Pons (tissue), 1 donor: Measurements from ENCODE around the gene CYP2J2.
"Not testable (repeated sequence)": the region's sequence is repeated elsewhere in the genome, so short reads cannot be mapped to it uniquely, and the experiment has no call there.

Source experiments
- DNase-seq: peaks from one replicate; pipeline ENCODE4 v3.0.0-alpha.2; 2016; ENCODE audit warnings: low spot score

Gene CYP2J2

GRCh38 chr1:59926381-59927123 is at the start of gene CYP2J2:
CYP2J2 (minus strand) TSS chr1:59926773; CDS start chr1:59926746, 27 bp downstream.
- DNase-seq, result peak; percentile 69

- no peak for DNase-seq
These were observed 47.1 kb upstream of the CYP2J2 start for GRCh38 chr1:59973719-59974118.

- DNase-seq, result peak; percentile 21
These were observed 45.8 kb upstream of the CYP2J2 start for GRCh38 chr1:59972216-59972927.

DNA sequence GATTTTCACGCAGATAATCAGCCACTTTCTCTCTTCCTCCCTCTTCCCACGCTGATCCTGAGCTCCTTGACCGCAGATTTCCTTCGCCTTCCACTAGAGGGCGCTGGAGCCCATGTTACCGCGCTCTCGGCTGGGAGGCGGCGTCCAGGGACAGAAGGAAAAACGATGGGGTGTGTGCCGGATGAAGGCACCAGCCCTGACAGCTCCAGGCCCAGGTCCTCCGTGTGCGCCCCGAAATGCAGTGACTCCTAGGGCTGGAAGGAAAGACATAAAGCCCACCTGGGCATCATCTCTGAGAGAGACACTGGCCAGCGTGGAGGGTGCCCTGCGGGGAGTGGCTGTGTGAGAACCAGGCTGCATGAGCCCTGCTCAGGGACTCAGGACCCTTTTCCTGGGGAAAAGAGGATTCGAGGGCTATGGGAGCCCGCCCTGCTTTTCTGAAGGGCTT is 44.9 kb upstream of the CYP2J2 start:
- peak; percentile 66 for DNase-seq

GRCh38 chr1:59969542-59970175 is 43.1 kb upstream of the CYP2J2 start:
- not testable (repeated sequence) for DNase-seq

DNA sequence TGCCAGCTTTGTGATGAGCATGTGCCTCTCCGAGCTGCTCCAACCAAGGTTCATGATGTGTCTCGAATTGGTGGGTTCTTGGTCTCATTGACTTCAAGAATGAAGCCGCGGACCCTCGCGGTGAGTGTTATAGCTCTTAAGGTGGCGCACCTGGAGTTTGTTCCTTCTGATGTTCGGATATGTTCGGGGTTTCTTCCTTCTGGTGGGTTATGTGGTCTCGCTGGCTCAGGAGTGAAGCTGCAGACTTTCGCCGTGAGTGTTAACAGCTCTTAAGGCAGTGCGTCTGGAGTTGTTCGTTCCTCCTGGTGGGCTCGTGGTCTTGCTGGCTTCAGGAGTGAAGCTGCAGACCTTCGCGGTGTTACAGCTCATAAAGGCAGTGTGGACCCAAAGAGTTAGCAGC is 42.2 kb upstream of the CYP2J2 start:
- not testable (repeated sequence) for DNase-seq

GRCh38 chr1:59967780-59968179 is 41.2 kb upstream of the CYP2J2 start:
- DNase-seq, result no peak

- no peak for DNase-seq
These were observed 40.6 kb upstream of the CYP2J2 start for GRCh38 chr1:59967141-59967697.

DNA sequence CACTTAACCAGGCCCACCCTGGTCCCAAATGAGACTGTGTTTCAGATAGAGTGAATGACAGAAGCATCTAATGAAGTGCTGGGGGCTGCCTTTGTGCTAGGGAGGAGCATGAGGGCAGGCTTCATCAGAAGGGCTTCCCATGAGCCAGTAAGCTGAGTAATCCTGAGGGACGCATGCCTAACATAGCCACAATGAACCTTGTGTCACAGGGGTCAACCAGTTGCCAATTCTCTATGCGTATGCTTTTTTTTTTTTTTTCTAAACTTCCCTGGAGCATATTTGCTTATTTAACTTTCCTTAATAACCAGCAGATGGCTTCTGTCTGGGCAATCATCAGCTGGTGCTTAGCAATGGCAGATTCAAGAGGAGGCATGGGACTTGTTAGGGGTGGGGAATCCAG is 25.5 kb upstream of the CYP2J2 start:
- no peak for DNase-seq

DNA sequence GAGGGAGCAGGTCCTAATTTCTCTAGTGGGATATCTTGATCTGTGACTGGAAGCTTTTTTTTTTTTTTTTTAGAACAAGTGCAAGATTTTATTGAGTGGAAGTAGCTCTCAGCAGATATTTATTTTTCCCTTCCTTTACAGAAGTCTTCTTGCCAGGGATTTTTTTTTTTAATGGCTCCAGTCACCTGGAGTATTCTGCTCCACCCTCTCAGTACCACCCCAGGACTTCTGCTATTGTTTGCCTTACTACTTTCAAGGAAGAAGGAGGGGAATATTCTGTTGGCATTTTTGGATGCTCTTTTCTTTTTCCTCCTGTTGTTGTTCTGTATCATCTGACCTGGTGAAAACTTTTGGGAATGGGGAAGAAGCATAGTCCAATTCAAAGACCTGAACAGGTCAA is 23.1 kb upstream of the CYP2J2 start:
- no peak for DNase-seq

DNA sequence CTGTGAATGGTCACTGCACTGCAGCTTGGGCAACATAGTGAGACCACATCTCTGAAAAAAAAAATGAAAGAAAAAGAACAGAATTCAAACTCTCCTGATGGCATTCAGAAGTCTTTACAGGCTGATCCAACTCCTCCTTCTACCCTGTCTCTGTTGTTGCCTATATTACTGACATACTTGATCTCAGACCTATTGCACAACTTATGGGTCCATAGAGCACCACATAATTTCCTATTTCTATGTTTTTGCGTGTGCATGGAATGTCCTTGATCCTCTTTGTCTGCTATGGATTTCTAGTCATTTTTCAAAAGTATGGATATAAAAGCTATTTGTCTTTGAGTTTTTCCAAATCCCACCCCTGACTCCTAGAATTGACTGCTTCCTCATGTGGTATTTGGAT is 22.4 kb upstream of the CYP2J2 start:
- DNase-seq, result no peak

GRCh38 chr1:59947047-59947938 is 20.7 kb upstream of the CYP2J2 start:
- peak; percentile 87 for DNase-seq

GRCh38 chr1:59945790-59946189 is 19.2 kb upstream of the CYP2J2 start:
- no peak for DNase-seq

- no peak for DNase-seq
These were observed 12.8 kb upstream of the CYP2J2 start for GRCh38 chr1:59939393-59939792.

- no peak for DNase-seq
These were observed 11.2 kb upstream of the CYP2J2 start for GRCh38 chr1:59937636-59938210.

- DNase-seq, result no peak
These were observed 9.8 kb upstream of the CYP2J2 start for GRCh38 chr1:59936358-59936821.

GRCh38 chr1:59928996-59929395 is 2.4 kb upstream of the CYP2J2 start:
- DNase-seq, result no peak

DNA sequence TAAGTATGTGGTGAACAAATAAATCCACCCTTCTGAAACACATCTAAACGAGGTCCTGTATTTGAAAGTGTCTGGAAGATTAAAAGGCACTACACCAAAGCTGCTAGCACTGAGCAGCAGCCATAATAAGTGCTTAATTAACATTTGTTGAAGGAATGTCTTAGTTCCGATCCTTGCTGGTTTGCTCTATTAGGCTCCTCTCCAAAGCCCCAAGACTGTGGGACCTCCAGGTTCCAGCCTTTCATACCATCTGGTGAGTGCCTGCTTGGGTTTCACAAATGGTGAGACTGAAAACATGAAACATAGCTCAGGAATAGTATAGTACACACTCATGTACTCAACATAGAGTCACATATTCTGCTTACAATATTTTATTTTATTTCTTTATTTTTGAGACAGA is 640 bp upstream of the CYP2J2 start:
- DNase-seq, result no peak

DNA sequence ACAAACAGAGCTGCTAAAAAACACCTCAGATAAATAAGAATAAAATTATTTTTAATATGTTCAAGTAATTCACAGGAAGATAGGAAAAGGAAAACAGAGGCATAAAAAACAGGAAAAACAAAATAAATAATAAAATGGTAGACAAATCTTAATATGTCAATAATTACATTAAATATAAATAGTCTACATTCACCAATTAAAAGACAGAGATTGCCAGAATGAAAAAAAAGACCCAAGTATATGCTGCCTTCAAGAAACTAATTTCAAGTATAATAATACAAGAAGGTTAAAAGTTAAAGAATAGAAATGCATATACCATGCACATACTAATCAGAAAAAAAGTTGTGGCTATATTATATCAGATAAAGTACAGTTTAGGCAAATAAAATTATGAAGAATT is 1.9 kb downstream of the CYP2J2 start:
- DNase-seq, result no peak

DNA sequence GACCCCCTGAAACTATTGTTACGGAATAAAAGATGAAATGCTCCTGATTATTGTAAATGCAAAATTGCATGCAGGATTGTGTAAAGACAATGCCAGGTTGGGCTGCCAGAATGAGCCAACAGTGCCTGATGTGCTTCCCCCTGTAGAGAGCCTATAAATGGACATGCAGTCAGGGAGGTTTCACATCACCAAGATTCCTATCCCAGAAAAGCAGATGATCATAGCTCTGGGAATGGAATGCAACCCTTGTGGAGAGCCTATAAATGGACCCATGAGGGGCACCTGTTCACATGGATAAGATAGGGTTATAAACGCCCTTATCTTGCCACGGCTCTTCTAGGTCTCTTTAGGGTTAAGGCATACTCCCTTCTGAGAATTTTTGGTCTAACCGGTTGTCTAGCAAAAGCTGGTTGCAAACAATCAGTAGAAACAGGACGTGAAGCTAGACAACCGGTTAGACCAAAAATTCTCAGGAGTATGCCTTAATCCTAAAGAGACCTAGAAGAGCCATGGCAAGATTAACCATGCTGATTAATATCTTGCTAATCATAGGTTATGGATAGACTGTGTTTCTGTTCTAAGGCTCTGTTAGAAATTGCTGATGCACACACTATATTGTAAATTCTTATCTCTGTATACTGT is 5.2 kb downstream of the CYP2J2 start:
- DNase-seq, result not testable (repeated sequence)

DNA sequence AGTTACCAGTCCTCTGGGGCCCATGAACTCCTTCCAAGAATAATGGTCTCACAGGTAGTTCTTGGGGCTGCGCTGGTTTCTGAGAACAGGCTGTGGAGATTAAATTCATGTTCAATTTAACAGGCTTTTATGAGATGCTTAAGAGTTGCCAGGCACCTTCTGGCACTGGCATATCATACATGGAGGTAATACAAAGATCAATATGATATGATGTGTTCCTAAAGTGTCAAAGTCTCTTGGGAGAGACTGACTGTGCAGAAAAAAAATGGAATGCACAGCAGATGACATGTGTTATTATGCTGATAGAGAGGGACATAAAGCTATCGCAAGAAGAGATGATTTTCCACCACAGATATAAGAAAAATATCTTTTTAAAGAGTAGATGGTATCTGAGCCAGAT is 6.8 kb downstream of the CYP2J2 start:
- no peak for DNase-seq
